ENCODE measurements around the gene WNT7B.

The WNT7B gene

GRCh38 chr22:45952553-45952952 lies 24.4 kb downstream of the WNT7B start:
- no peak for FAIRE-seq
- no peak for TF ChIP-seq CTCF (IDR thresholded peaks at IDR 0.05; ENCODE audit: insufficient read depth, missing control alignments)
- DNase-seq (ENCODE audit: insufficient read length, low spot score), result no peak

GRCh38 chr22:45952151-45952550 lies 24.8 kb downstream of the WNT7B start:
- DNase-seq (ENCODE audit: insufficient read length, low spot score) (no peak), FAIRE-seq (no peak)
- TF ChIP-seq CTCF (IDR thresholded peaks at IDR 0.05; ENCODE audit: insufficient read depth, missing control alignments), result no peak

GRCh38 chr22:45949891-45950290 lies 27.1 kb downstream of the WNT7B start:
- DNase-seq (ENCODE audit: insufficient read length, low spot score), result no peak
- TF ChIP-seq CTCF (IDR thresholded peaks at IDR 0.05; ENCODE audit: insufficient read depth, missing control alignments), result no peak
- FAIRE-seq, result no peak

GRCh38 chr22:45949258-45949870 lies 27.6 kb downstream of the WNT7B start:
- DNase-seq (ENCODE audit: insufficient read length, low spot score), result no peak
- no peak for TF ChIP-seq CTCF (IDR thresholded peaks at IDR 0.05; ENCODE audit: insufficient read depth, missing control alignments)
- FAIRE-seq, result no peak

- no peak for TF ChIP-seq CTCF (IDR thresholded peaks at IDR 0.05; ENCODE audit: insufficient read depth, missing control alignments)
- DNase-seq (ENCODE audit: insufficient read length, low spot score) (no peak), FAIRE-seq (no peak)
These were observed 28.8 kb downstream of the WNT7B start for GRCh38 chr22:45948081-45948648.

- TF ChIP-seq CTCF (IDR thresholded peaks at IDR 0.05; ENCODE audit: insufficient read depth, missing control alignments), result no peak
- no peak for FAIRE-seq
- no peak for DNase-seq (ENCODE audit: insufficient read length, low spot score)
These were observed 30.0 kb downstream of the WNT7B start for GRCh38 chr22:45946805-45947600.
